GM19324 (cell line): ENCODE data around the gene SPOCK3.
"Not testable (repeated sequence)": the region's sequence is repeated elsewhere in the genome, so short reads cannot be mapped to it uniquely, and the experiment has no call there.

Experiments
- ATAC-seq: cut with Tn5 transposase; IDR thresholded peaks from one replicate; pipeline ENCODE4 v1.9.1; 2021; ENCODE audit warnings: mild to moderate bottlenecking, moderate library complexity; ENCODE audit not compliant: unreplicated experiment, low FRiP score

Gene SPOCK3

DNA sequence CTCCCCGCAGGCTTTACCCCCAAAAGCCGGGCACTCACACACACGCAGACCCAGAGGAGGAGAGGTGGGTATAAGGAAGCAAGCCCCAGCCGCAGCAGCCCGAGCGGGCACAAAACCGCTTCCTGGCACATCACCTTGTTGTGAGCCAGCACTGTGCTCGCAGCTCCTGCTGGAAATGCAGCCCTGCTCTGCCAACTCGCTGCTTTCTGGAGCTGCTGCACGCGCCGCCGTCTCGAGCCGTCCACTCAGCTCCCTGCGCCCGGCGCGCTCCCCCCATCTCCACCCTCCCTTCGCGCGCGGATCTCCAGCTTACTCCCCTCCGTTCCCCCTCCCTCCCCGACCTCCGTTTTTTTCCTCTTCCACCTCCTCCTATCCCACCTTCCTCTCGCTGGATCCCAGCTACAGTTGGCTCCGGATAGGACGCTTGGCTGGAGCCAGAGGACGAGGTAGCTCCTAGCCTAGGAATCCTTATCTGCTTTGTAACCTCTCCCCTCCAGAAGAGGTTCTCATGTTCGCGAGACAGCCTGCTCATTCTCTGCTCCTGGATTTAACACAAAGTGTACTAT is at the start of gene SPOCK3:
TSS of gene SPOCK3 (minus strand) at position 179 of the 566 bp plus-strand sequence.
- ATAC-seq = no peak

- ATAC-seq = no peak
These were observed 48.0 kb upstream of the SPOCK3 start for GRCh38 chr4:167282171-167282864.

- ATAC-seq = not testable (repeated sequence)
These were observed 47.3 kb upstream of the SPOCK3 start for GRCh38 chr4:167281545-167281944.

- ATAC-seq = no peak
These were observed 40.1 kb upstream of the SPOCK3 start for GRCh38 chr4:167274351-167274750.

DNA sequence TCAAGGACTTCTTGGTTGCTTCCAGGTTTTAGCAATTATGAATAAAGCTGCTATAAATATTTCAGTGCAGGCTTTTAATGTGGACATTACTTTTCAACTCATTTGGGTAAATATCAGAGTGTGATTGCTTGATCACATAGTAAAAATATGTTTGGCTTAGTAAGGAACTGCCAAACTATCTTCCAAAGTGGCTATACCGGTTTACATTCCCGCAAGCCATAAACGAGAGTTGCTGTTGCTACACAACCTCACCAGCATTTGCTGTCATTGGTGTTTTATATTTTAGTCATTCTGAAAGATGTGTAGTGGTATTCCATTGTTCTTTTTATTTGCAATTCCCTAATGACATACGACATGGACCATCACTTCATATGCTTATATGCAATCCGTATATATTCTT is 30.9 kb upstream of the SPOCK3 start:
- no peak for ATAC-seq

- no peak for ATAC-seq
These were observed 14.0 kb upstream of the SPOCK3 start for GRCh38 chr4:167248271-167248670.

GRCh38 chr4:167239627-167240026 is 5.3 kb upstream of the SPOCK3 start:
- no peak for ATAC-seq

- no peak for ATAC-seq
These were observed 3.9 kb upstream of the SPOCK3 start for GRCh38 chr4:167238226-167238625.

GRCh38 chr4:167233685-167234315 is 494 bp downstream of the SPOCK3 start:
- no peak for ATAC-seq

DNA sequence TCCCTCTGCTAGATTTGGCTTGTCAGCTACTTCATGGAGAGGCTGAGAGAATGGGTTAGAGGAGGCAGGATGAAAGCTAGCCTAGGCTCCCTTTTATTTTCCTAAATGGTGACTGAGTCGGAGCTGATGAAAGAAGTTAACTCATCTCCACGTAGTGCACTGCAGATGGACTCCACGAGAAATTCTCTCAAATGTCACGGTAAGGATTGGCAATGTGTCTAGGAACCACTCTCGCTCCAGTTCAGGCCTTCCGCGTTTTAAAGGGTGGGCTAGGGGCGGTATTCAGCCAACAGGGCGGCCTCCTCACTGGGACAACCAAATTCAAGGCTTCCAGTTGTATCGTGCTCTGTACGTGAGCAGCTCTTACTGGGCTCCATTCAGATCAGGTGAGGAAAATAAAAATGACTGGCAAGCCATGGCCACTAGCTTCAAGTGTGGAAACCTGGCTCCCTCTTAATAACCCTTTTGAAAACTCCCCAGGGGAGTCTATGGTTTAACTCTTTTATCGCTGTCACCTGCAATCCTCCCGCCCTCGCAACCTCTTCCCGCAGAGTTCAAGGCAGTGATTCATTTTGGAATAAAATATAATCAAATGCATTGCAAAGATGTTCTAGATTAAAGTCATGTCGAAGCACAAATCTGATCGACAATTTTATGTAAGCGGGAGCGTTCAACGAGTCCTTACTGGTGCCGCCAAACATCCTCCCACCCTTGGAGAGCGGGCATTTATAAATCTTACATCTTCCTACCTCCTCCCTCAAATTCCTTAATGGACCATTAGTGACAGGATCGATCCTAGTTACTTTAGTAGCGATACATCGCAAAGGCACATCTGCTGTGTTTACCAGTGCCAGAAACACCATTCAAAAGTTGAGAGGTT is 1.2 kb downstream of the SPOCK3 start:
- ATAC-seq = no peak

GRCh38 chr4:167230744-167231143 is 3.5 kb downstream of the SPOCK3 start:
- ATAC-seq = no peak

DNA sequence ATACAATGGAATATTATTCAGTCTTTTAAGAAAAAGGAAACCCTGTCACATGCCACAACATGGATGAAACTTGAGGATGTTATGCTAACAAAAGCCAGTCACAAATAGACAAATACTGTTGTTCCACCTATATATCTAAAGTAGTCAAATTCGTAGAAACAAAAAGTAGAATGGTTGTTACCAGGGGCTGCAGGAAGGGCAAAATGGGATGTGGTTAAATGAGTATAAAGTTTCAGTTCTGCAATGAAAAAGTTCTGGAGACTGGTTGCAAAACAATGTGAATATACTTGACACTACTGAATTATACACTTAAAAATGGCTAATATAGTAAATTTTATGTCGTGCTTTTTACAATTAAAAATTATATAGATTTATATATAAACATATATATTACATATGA is 12.2 kb downstream of the SPOCK3 start:
- no peak for ATAC-seq

DNA sequence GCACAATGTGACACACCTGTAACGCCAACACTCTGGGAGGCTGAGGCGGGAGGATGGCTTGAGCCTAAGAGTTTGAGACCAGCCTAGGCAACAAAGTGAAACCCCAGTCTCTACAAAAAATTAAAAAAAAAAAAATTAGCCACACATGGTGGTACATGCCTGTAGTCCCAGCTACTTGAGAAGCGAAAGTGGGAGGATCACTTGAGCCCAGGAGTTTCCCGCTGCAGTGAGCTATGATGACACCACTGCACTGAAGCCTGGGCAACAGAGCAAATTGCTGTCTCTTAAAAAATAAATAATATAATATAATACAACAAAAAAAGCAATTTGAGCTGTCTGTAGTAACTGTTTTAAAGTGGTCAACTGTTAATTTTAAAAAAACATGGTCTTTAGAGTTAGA is 13.2 kb downstream of the SPOCK3 start:
- ATAC-seq = no peak

- ATAC-seq = no peak
These were observed 16.2 kb downstream of the SPOCK3 start for GRCh38 chr4:167218022-167218608.

GRCh38 chr4:167216783-167217182 is 17.5 kb downstream of the SPOCK3 start:
- no peak for ATAC-seq

- ATAC-seq = no peak
These were observed 24.1 kb downstream of the SPOCK3 start for GRCh38 chr4:167210166-167210565.

DNA sequence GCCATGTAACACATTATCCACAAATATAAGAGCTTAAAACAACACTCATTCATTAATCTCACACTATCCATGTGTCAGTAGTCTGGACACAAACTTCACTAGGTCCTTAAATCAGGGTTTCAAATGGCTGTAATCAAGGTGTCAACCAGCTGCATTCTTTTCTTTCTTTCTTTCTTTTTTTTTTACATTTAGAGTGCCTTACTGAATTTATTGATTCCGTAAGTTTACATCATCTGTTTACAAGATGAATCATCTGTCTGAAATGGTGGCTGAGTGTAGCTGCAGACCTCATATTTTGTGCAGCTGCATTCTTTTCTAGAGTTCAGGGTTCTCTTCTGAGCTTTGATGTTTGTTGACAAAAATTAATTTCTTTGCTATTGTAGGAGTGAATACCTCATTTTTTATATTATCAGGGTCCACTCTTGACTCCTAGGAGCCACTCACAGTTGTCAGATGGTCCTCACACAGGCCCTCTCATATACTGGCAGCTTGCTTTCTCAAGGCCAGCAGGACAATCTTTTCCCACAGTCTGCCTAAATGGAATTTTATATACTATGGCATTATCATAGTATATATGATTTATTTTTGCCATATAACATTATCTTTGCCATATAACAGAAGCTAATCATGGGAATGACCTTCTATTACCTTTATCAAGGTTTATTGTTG is 37.8 kb downstream of the SPOCK3 start:
- no peak for ATAC-seq

DNA sequence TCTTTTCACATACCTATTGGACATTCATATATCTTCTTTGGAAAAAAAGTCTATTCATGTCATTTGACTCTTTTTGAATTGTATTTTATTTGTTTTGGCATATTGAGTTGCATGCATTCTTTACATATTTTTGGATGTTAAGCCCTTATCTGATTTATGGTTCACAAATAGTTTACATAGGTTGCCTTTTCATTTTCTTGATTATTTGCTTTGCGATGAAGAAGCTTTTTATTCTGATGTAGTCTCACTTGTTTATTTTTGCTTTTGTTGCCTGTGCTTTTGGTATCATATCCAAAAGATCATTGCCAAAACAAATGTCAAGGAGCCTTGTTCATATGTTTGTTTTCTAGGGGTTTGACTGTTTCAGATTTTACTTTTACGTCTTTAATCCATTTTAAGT is 43.9 kb downstream of the SPOCK3 start:
- ATAC-seq = no peak

DNA sequence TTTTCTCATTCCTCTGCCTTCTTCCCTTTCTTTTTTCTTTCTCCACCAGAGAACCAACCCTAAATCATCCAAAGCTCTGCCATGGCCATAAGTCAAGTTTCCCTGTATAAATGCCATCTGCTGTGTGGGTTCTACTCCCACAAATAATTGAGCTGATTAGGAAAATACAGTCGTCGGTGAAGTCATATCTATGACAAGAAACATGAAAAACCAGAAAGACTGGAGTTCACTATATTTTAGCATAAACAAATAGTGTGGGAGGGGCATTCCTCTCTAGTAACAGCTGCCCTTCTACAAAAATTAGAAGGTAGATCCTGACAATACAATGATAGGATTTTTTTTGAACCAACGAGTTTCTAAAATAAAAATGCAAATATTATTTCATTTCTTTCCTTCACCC is 48.8 kb downstream of the SPOCK3 start:
- no peak for ATAC-seq

DNA sequence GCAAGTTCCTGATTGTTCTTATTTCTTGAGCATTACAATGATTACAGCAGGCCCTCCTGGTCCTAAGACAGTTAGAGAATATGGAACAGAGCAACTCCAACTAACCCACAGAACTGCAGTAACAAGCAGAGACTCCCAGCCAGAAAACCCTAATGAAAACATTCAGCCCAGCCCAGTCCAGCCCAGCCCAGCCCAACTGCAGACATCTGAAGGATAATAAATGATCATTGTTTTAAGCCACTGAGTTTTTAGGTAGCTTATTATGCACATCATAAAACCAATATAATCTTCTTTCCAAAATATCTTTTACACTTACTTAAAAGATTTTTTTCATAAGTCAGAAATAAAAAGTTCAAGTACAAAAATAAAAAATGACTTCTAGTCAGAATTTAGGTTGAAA is 51.3 kb downstream of the SPOCK3 start:
- no peak for ATAC-seq
